DMS153 (cell line): ENCODE data around the gene RANBP9.

ENCODE experiments used
- DNase-seq: peaks from one replicate; lab custom pipeline; 2025; lab: John Stamatoyannopoulos, UW

The RANBP9 gene

DNA sequence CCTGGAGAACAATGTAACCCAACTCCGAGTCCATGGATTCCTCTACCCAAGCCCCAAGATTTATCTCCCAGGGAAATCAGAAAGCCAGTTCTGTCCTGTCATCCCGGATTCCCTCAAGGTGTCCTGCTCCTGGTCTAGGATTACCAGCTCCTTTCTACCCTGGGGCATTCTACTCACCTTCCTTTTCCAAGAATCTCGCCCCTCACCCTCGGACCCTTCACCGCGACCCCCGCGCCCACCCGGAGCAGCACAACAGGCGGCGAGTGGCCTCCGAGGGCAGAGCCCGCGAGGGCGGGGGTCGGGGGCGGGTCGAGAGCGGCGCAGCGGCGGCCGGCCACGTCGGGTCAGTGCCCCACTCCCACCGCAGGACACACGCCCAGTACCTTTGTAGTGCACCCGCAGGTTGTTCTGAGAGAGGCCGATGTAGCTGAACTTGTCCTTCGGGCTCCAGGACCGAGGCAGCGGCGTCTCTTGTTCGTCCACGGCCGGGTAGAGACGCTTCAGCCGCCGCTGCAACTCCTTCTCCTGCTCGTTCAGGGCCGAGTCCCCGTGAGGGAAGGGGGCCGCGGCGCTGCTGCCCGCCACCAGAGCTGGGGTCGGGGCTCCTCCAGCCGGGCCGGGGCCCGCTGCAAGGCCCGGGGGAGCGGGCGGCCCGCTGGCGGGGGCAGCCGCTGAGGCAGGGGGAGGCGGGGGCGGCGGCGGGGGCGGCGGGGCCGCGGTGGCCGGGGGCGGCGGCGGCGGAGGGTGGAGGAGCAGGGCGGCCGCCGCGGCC lies 897 bp downstream of the RANBP9 start:
- no peak for DNase-seq

DNA sequence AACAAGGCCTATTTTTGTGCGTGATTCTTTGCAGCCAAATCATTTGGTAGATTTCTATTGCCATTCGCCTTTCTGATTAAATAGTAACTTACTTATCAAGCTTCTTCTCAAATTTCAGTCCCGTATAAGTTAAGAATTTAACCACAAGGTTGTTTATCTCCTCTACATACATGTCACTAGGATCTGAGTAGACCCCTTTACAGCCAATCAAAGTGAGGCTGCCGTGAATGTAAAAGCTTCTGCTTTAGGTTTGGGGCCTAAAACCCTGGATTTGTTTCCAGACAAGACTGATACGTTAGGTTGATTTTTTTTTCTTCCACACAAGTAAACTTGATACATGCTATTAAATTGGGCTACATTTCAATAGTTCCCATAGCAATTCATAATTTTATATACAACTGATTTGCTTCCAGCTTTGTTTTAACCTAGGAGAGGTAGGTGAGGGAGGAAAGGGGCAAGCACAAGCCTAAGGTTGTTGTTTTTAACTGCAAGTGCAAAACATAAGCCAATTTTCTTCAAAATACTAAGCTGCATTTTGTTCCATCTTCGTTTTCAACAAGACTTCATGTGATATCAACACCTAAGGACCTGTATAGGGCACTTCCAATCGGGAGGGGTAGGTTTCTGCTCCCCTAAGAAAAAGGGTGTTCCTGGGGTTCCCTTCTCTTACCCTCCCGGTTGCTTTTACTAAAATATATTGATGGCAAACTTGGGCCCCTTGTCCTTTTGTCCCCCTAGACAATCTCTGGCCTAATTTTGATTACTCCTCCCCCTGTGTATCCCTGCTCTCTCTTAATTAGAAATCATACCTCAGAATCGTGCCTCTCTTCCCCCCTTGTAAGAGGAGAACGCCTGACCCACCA lies 1.7 kb downstream of the RANBP9 start:
- DNase-seq: no peak

DNA sequence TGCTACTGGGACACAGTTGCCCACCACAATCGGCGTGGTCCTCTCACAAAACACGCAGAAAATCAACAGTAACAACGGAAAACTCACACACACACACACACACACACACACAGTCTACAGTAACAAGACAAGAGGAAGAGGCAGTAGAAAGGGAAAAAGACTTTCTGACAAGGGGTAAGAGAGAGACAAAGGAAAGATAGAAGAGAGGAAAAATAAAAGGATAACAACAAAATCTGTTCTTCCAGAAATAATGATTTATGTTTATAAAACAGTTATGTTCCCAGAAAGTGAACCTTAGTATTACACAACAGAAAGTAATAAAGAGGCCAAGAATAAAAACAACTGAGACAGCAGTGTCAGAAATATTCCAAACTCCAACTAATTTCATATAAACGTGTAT lies 2.9 kb downstream of the RANBP9 start:
- DNase-seq: no peak

DNA sequence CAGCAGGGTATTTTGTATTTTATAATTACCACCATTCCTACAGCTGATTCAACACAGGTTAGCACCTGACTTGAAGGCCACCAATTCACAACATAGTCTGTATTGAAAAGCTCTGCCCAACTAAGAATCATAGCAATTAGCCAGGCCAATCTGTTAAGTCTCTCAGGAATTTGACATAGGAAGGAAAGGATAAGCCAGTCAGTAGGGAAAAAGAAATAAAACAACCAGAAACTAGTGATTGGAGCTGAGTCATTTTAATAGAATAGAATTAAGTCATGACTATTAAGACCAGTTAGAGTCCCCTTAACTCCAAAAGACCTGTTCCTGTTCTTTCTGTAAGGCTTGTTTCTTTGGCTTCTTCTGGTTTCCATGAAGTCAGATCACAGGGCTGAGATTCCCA lies 8.1 kb downstream of the RANBP9 start:
- DNase-seq: no peak

DNA sequence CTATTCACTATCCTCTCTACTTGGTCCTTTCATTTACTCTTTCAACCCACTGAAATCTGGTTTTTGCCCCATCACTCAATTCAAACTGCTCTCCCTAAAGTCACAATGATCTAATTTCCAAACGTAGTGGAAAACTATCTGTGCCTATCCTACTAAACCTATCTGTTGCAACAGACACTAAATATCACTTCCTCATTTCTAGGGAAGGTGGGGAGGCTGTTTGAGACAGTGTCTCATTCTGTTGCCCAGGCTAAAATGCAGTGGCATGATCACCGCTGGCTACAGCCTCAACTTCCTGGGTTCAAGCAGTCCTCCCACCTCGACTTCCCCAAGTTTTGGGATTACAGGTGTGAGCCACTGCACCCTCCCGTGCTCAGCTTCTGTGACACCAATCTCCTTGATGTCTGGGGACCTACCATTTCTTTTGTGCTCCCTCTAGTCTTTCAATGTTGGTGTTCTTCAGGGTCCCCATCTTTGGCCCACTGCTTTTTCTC lies 8.8 kb downstream of the RANBP9 start:
- DNase-seq: no peak

DNA sequence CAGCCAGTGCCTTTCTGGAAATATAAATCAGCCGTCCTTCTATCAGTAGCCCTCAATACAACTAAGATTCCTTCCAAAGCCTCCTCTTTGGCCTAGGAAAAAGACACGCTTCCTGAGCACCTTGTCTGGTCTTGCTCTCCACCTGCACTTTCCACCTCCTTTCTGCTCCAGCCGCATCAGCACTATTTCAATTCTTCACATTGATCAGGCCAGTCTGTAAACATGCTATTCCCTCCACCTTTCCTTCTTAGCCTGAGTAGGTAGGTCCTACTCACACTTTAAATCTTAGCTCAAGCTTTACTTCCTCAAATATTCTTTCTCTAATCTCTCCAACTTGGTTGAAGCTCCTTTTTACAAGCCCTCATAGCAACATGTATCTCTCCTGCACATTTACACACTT lies 11.4 kb downstream of the RANBP9 start:
- DNase-seq: no peak

DNA sequence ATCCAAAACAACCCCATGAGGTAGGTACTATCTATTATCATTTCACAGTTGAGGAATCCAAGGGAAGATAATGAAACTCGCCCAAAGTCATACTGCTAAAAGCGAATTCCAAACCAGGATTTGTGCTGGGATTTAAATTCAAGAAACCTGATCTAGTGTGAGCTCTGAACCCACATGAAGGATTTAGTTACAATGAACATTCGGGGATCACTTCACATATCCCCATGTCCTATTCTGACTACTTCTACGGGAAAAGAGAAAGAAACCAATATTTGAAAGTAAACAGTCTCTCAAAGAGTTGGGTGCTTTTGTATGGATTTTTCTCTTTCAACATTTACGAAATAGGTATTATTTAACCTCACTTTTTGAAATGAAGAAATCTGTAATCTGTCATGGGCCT lies 12.9 kb downstream of the RANBP9 start:
- DNase-seq: no peak

DNA sequence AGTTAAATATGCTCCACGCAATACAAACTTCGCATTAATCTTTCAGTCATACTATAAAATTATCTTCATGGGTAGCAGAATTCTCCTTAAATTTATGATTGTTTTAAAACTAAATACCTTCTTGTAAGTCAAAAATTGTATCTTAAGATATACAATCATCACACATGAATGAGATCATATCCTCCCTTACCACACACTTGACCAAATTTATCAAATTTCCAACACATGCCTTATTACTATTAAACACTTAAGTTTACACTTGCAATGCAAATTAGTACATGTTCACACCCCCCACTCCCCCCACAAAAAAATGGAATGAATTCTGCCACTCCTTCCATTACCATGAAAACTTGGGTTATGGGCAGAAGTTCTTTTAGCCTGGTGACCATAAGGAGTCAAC lies 13.8 kb downstream of the RANBP9 start:
- DNase-seq: no peak

DNA sequence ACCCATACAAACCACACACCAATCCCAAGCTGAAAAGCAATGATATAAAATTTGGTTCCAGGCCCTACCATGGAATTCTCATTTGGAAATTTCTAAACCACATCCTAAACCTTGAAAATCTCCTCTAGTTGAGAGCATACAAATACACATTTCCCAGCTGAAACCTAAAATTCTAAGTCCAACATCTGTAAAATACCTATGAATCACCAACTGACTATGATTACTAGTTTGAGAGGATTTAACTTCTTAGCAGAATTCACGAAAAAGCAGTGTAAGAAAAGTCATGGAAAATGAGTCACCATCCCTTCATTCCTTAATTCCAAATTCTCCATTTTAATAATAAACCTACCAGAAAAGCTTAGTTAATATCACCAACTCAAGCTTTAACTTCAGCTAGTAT lies 15.4 kb downstream of the RANBP9 start:
- DNase-seq: no peak

DNA sequence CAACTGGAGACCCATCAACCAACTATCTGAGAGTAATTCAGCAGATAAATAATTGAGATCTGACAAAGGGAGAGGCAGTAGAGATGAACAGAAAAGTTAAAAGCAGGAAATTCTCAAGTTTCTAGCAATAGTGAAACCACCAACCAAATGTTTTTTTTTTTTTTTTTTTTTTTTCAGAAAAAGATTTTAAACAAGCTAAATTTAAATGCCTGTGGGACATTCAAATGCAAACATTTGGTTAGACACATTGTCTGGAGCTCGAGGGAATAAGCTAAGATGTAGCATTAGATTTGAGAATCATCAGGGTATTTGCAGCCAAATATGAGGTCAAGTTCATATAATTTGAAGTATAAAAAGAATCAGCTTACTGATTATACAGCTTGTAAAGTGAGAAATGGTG lies 16.4 kb downstream of the RANBP9 start:
- DNase-seq: no peak

DNA sequence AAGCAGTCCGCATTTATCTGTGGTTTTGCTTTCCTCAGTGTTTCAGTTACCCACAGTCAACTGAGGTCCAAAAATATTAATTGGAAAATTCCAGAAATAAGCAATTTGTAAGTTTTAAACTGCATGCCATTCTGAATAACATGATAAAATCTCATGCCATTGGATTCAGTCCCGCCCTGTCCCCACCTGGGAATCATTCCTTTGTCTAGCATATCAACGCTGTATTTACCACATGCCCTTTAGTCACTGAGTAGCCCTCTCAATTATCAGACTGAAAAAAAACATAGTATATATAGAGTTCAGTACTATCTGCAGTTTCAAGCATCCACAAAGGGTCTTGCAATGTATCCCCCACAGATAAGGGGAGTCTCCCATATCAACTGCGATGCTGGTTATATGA lies 17.1 kb downstream of the RANBP9 start:
- no peak for DNase-seq

DNA sequence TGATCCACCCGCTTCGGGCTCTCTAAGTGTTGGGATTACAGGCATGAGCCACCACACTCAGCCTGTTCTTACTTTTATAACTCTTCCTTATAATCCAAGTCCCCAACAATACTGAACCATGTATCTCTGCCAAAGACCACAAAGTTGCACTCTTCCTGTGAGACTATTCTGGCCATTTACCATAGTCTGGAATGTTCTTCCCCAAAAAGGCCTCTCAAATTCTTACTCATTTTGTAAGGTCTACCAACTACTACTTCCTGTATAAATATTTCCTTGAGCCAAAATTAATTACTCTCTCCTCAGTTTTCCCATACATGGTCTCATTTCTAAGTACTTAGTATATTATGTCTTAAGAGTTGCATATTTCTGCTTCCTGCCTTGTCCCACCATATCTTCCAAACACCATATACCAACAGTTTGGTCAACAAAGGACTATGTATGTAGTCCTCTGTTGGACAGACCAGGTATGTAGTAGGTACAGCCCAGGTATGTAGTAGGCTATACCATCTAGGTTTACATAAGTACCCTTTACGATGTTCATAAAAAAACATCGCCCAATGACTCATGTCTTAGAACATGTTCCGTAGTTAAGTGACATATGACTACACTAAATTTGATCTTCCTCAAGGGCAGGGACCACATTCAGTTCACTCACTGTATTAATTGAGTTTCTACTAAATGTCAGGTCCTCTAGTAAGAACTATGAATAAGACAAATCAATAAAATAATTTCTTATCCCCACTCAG lies 22.0 kb downstream of the RANBP9 start:
- no peak for DNase-seq

DNA sequence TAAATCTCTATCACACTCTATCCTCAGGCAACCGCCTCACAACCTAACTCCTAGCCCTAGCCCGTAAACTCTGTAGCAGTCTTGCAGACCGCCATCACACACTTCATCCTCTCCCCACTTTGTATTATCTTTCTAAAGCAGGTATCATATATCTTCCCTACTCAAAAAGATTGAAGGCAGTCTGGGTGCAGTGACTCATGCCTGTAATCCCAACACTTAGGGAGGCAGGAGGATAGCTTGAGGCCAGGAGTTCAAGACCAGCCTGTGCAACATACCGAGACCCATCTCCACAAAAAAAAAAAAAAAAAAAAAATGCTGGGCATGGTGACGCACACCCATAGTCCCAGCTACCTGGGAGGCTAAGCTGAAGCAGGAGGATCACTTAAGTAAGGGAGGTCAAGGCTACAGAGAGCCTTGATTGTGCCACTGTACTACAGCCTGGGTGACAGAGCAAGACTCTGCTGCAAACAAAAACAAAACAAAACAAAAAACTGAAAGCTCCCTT lies 22.9 kb downstream of the RANBP9 start:
- DNase-seq: no peak

DNA sequence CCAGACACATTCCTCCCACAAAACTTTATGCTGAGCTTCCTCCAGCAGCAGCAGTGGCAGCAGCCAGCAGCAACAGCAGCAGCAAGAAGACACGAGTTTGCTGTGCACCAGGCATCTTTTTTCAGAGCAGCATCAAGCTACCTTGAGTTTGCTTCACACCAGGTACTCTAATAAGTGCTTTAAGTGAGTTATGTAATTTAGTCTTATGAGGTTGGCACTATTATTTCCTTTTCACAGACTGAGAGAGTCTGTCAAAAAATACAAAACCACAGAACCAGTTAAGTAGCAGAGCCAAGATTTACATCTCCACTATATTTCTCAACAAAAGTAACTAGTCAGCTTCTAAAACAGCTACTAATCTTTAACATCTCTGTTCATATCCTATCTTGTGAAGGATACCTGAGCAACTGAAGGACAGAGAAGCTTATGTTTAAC lies 23.7 kb downstream of the RANBP9 start:
- DNase-seq: no peak

DNA sequence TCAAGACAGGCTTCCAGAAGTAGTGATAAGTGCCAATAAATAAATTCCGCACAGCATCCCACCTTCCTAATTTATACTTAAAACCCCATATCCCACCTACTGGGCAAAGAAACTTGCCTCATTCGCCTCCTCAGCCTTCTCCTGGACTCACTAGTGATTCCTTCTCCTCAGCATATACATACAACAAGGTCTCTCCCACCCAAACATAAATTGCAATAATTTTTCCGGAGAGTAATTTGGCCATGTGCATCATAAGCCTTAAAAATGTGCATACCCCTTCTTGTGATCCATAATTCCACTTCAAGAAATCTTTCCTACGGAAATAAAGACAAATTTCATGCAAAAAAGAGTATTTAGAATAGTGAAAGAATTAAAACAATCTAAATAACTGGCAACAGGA lies 26.8 kb downstream of the RANBP9 start:
- no peak for DNase-seq

DNA sequence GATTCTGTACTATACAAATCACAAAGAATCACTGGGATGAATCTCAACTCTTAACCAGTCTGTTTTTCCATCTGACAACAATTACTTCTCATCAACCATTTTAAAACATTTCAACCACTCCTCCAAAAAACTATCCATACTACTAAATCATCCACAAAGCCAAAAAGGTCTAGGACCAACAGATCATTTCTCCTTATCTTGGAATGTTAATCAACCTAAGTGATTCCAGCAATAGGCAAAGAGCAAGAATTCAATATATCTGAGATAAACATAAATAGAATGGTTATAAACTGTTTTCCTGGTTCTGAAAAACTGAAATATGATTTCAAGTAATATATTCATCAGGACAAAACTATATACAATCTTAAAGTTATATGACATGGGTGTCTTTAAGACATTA lies 28.6 kb downstream of the RANBP9 start:
- DNase-seq: no peak

DNA sequence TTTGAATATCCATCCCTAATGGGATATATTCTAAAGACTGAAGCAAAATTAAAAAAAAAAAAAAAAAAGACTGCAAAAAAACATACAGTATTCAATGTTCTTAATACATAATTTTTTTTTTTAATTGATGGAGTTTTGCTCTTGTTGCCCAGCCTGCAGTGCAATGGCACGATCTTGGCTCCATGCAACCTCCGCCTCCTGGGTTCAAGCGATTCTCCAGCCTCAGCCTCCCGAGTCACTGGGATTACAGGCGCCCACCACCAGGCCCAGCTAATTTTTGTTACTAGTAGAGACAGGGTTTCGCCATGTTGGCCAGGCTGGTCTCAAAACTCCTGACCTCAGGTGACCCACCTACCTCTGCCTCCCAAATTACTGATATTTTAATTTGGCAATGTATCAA lies 29.3 kb downstream of the RANBP9 start:
- no peak for DNase-seq

DNA sequence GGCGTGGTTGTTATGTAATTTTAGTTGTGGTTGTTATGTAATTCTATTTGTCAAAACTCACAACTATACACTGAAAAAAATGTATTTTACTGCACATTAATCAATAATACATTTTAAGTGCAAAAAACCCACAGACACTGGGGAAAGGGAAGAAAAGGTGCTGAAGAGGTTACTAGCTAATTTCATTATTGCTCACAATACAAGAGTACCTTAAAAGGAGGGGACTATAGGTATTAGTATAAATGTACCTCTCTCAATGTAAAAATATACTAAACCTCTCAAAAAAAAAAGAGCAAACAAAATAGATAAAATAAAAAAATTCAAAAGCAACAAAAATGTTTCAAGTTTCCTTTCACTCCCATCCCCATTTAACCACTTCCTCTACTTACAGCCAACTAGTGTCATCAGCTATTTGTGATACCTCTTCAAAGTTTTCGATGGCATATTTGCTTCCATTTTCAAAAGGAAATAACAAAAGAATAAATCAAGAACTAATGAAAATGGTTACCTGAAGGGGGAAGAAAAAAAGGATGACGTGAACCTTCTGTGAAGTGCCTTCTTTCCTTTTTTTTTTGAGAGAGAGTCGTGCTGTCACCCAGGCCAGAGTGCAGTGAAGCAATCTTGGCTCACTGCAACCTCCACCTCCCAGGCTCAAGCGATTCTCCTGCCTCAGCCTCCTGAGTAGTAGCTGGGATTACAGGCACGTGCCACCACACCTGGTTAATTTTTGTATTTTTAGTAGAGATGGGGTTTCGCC lies 30.2 kb downstream of the RANBP9 start:
- no peak for DNase-seq

DNA sequence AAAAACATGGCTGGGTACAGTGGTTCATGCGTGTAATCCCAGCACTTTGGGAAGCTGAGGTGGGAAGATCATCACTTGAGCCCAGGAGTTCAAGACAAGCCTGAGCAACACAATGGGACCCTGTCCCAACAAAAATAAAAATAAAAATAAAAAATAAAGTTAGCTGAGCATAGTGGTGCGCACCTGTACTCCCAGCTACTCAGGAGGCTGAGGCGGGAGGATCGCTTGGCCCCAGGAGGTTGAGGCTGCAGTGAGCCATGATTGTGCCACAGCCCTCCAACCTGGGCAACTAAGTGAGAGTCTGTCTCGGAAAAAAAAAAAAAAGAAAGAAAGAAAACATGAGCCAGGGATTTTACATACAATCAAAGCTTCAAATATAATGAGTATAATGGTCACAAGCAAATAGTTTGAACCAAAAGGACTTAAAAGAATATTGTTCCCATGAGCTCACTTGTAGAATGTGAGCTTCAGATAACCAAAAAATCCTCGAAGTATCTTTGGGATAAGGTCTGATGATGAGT lies 31.1 kb downstream of the RANBP9 start:
- no peak for DNase-seq

DNA sequence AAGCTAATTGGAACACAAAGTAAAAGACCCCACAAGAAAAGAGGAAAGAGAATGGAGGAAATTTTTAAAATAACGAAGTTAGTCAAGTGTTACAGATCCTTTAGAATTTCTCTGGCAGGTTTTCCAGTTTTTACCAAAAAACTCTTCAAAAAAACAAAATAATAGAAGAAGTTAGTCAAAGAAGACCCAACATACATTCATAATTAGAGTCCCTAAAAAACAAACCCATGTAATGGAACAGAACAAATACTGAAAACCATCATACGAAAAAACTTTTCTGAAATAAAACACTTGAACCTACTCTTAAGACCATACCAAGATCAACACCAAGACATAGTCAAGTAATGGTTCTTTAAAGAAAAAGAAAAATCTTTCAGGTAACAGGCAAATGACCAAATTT lies 31.6 kb downstream of the RANBP9 start:
- no peak for DNase-seq

DNA sequence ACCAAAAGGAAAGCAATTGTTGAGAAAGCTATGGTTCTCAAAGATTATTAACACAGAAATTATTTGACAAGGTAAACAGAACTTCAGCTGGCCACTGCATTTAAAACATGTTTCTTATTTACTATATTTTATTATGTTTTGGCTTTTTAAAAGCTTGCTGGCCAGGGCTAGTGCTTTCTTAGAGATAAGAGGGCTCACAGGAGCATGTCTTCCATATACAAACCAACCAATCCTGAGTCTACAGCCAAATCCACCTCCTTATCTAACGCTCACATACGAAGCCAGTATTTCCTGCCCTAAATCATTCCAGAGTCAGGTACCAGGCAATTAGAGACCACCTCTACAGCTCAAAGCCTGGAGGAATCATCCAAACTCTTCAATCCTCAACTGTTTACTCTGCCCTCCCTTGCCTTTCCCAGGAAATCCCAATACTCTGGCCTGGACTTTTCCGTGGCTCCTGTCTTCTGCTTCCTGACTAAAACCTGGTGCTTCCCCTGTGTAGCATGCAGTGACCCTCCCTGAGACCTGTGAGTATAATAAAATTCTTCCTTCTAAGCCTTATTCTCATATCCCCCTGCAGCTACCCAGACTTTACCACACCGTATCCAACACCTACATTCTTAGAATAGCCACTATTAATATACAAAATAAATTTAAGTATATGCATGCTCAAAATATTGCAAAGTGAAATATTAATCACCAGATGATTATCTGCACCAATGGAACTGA lies 33.2 kb downstream of the RANBP9 start:
- no peak for DNase-seq
